ENCODE data around the gene SCO1. TPM values are rescaled to one million over a fixed set of nuclear protein-coding genes. Genes with fewer than 3 reads are reported as not detected.

SCO1 gene
- total RNA-seq, 2 donors from 2014 or later = 43.3 to 43.9 TPM

DNA sequence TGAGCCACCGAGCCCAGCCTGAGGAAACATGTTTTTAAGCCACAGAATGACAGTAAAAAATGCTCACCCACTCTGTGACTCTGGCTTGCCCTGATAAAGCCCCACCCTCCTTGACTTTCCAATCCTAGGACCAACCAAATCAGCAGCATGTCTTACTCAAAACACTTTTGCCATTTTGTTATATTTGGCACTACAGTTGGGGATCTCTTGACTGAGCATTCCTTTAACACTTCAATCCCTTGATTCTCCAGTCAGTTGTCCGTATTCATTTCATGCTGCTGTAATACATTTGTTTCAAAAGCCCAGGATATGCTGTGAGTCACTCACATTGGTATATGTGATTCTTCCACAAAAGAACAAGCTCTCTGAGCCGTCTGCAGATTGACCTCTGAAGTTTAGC lies 48.4 kb downstream of the SCO1 start:
- Mint-ChIP-seq H3K36me3 (ENCODE audit: low read depth) (peaks cover 2% of the 10 kb centered on the region), H3K27me3 (ENCODE audit: insufficient read depth) (no peaks in the 10 kb centered on the region), H3K4me3 (no peak overlapping the region)

DNA sequence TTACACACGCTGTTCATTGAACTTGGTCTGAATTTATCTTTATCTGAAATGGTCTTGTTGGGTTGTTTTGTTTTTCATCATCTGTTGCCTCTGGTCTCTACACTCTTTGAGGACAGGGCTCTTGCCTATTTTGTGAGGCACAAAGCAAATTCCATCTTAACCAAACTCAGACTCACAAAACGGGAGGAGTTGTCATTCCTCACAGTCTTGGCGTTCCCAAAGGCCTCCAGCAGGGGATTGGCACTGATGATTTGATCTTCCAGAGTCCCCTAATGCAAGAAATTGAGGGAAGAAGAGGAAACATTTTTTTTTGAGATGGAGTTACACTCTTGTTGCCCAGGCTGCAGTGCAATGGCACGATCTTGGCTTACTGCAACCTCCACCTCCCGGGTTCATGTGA lies 49.0 kb downstream of the SCO1 start:
- Mint-ChIP-seq H3K27me3 (ENCODE audit: insufficient read depth) (no peaks in the 10 kb centered on the region), H3K4me1 (no peaks in the 10 kb centered on the region), H3K9me3 (no peaks in the 10 kb centered on the region), H3K27ac (no peak overlapping the region), H3K4me3 (no peak overlapping the region), H3K36me3 (ENCODE audit: low read depth) (peaks cover 2% of the 10 kb centered on the region)
- WGBS, 2 experiments (ENCODE audit: insufficient coverage in 1 of 2, insufficient read length in 1 of 2) = 89 to 93% methylated on average over 2 to 5 of the region's 5 CpGs
- no peak overlapping the region for H3K27ac ChIP-seq (ENCODE audit: low read depth, low read length)
- H3K4me1 ChIP-seq (ENCODE audit: control insufficient read depth, insufficient read depth, low read length) = no peaks in the 10 kb centered on the region
- no peak overlapping the region for H3K4me3 ChIP-seq (ENCODE audit: low read length)
- H3K27me3 ChIP-seq (ENCODE audit: control insufficient read depth, insufficient read depth, low read length, poor library complexity, severe bottlenecking) = no peaks in the 10 kb centered on the region
- H3K9me3 ChIP-seq (ENCODE audit: control insufficient read depth, low read length) = no peaks in the 10 kb centered on the region
- no peak overlapping the region for H3K9ac ChIP-seq (ENCODE audit: extremely low read depth, low read length, poor library complexity, severe bottlenecking)
- DNase-seq = no peak
- H3K36me3 ChIP-seq (ENCODE audit: control insufficient read depth, insufficient read depth, low read length) = no peaks in the 10 kb centered on the region
- peak; percentile 27 for TF ChIP-seq CTCF (conservative IDR thresholded peaks at IDR 0.05)

More for the DNA sequence above, 48.4 kb downstream of the SCO1 start:
- no peaks in the 10 kb centered on the region for H3K4me1 ChIP-seq (ENCODE audit: control insufficient read depth, insufficient read depth, low read length)
- no peaks in the 10 kb centered on the region for H3K9me3 ChIP-seq (ENCODE audit: control insufficient read depth, low read length)
- no peak overlapping the region for H3K27ac ChIP-seq (ENCODE audit: low read depth, low read length)
- Mint-ChIP-seq H3K4me1 (no peaks in the 10 kb centered on the region), H3K27ac (no peak overlapping the region), H3K9me3 (no peaks in the 10 kb centered on the region)
- no peaks in the 10 kb centered on the region for H3K36me3 ChIP-seq (ENCODE audit: control insufficient read depth, insufficient read depth, low read length)
- no peak for TF ChIP-seq CTCF (conservative IDR thresholded peaks at IDR 0.05)
- 88 to 91% methylated on average over 2 to 3 of the region's 3 CpGs for WGBS, 2 experiments (ENCODE audit: insufficient coverage in 1 of 2, insufficient read length in 1 of 2)
- H3K9ac ChIP-seq (ENCODE audit: extremely low read depth, low read length, poor library complexity, severe bottlenecking) = no peak overlapping the region
- H3K4me3 ChIP-seq (ENCODE audit: low read length) = no peak overlapping the region
- H3K27me3 ChIP-seq (ENCODE audit: control insufficient read depth, insufficient read depth, low read length, poor library complexity, severe bottlenecking) = no peaks in the 10 kb centered on the region
- DNase-seq = no peak

- Histone ChIP-seq H3K27ac (ENCODE audit: low read depth, low read length) (no peak overlapping the region), H3K4me3 (ENCODE audit: low read length) (no peak overlapping the region), H3K4me1 (ENCODE audit: control insufficient read depth, insufficient read depth, low read length) (no peaks in the 10 kb centered on the region), H3K36me3 (ENCODE audit: control insufficient read depth, insufficient read depth, low read length) (no peaks in the 10 kb centered on the region), H3K9ac (ENCODE audit: extremely low read depth, low read length, poor library complexity, severe bottlenecking) (no peak overlapping the region), H3K9me3 (ENCODE audit: control insufficient read depth, low read length) (no peaks in the 10 kb centered on the region), H3K27me3 (ENCODE audit: control insufficient read depth, insufficient read depth, low read length, poor library complexity, severe bottlenecking) (no peaks in the 10 kb centered on the region)
- H3K9me3 Mint-ChIP-seq = no peaks in the 10 kb centered on the region
- DNase-seq = peak; percentile 95
- 39 to 53% methylated on average over 6 to 8 of the region's 8 CpGs for WGBS, 2 experiments (ENCODE audit: insufficient coverage in 1 of 2, insufficient read length in 1 of 2)
- no peaks in the 10 kb centered on the region for H3K4me1 Mint-ChIP-seq
- H3K27ac Mint-ChIP-seq = no peak overlapping the region
- peaks cover 2% of the 10 kb centered on the region for H3K36me3 Mint-ChIP-seq (ENCODE audit: low read depth)
- H3K4me3 Mint-ChIP-seq = no peak overlapping the region
- peak; percentile 92 for TF ChIP-seq CTCF (conservative IDR thresholded peaks at IDR 0.05)
- H3K27me3 Mint-ChIP-seq (ENCODE audit: insufficient read depth) = no peaks in the 10 kb centered on the region
Measured at GRCh38 chr17:10646392-10646990, 50.8 kb downstream of the SCO1 start.
